A549 (cell line): Measurements from ENCODE around the gene CHTF18. TPM values are rescaled to one million over a fixed set of nuclear protein-coding genes. Genes with fewer than 3 reads are reported as not detected.

ENCODE experiments used
- ATAC-seq, 2 experiments: fragments of 200-7000 bp in 1 of 2; fragments of >200 bp in 1 of 2; cut with Nextera tagmentation in 1 of 2; cut with Tn5 transposase in 1 of 2; 3 replicates each; pipeline versions ENCODE4 v1.8.0 to v1.9.1; 2018 to 2020; ENCODE audit warnings: mild to moderate bottlenecking in 1 of 2, moderate library complexity in 1 of 2
- CTCF ChIA-PET: fragments of 300-600 bp; sonication (Branson Sonifier 250); formaldehyde crosslinking; extraction: SDS; loops from one replicate; lab custom pipeline; 2021; ENCODE audit warnings: antibody characterized with exemption, inconsistent platforms; lab: Yijun Ruan, JAX
- POLR2A ChIA-PET: fragments of 350-600 bp; formaldehyde crosslinking; extraction: SDS; loops from one replicate; lab custom pipeline; 2021; ENCODE audit warnings: antibody characterized with exemption, inconsistent platforms; lab: Yijun Ruan, JAX
- DNase-seq, 2 experiments: peaks; one replicate each; pipeline versions ENCODE4 v3.0.0 to v3.0.0-alpha.2; 2011 to 2016; ENCODE audit warnings: low read depth in 1 of 2, low spot score in 1 of 2
- FAIRE-seq: peaks from 2 replicates; lab custom pipeline; 2011; peaks lifted over from hg19 to GRCh38; lab: Jason Lieb, UNC
- H3K27ac ChIP-seq, 2 experiments: fragments of >200 bp; sonication (Bioruptor Twin); formaldehyde crosslinking; 3 replicates each; pipeline ENCODE4 v1.5.1; 2016 to 2017
- H3K4me1 ChIP-seq: fragments of >200 bp; sonication (Bioruptor Twin); formaldehyde crosslinking; 3 replicates; pipeline ENCODE4 v1.6.1; 2016
- H3K4me2 ChIP-seq: fragments of >200 bp; sonication (Bioruptor Twin); formaldehyde crosslinking; 3 replicates; pipeline ENCODE4 v1.6.1; 2016
- H3K4me3 ChIP-seq: fragments of >200 bp; sonication (Bioruptor Twin); formaldehyde crosslinking; 3 replicates; pipeline ENCODE4 v1.5.1; 2016
- H3K9me3 ChIP-seq: fragments of >200 bp; sonication (Bioruptor Twin); formaldehyde crosslinking; 3 replicates; pipeline ENCODE4 v1.6.1; 2016
- BCL3 ChIP-seq: fragments of >200 bp; sonication (Bioruptor Twin); formaldehyde crosslinking; IDR thresholded peaks from 3 replicates; pipeline ENCODE4 v1.6.1; 2016
- BHLHE40 ChIP-seq: IDR thresholded peaks from 2 replicates; pipeline ENCODE4 v1.6.1; 2012; ENCODE audit warnings: low read depth, low read length, inconsistent platforms
- ELK1 ChIP-seq: fragments of 150-350 bp; IDR thresholded peaks from 2 replicates; pipeline ENCODE4 v1.6.1; 2014; ENCODE audit warnings: low read depth, mild to moderate bottlenecking, low read length
- EP300 ChIP-seq, 2 experiments: fragments of >200 bp; sonication (Bioruptor Twin); formaldehyde crosslinking; IDR thresholded peaks; 2 replicates in 1 of 2; 3 replicates in 1 of 2; pipeline ENCODE4 v1.6.1; 2016 to 2017
- ESRRA ChIP-seq: fragments of 150-350 bp; IDR thresholded peaks from 2 replicates; pipeline ENCODE4 v1.6.1; 2014; ENCODE audit warnings: mild to moderate bottlenecking, low read length, borderline replicate concordance
- FOSL2 ChIP-seq, 2 experiments: fragments of 450-650 bp in 1 of 2; fragments of >200 bp in 1 of 2; sonication (Bioruptor Twin) in 1 of 2; formaldehyde crosslinking; IDR thresholded peaks; 2 replicates each; pipeline versions ENCODE4 v1.5.0 to v1.6.1; 2016 to 2020; ENCODE audit warnings: mild to moderate bottlenecking in 1 of 2, moderate library complexity in 1 of 2
- HEYL ChIP-seq: fragments of 250-450 bp; sonication (Bioruptor Pico); IDR thresholded peaks from 2 replicates; pipeline ENCODE4 v1.8.0; 2021; ENCODE audit warnings: mild to moderate bottlenecking, moderate library complexity
- HOXA7 ChIP-seq: fragments of 250-450 bp; sonication (Bioruptor Pico); IDR thresholded peaks from 2 replicates; pipeline ENCODE4 v1.5.0; 2020; ENCODE audit warnings: mild to moderate bottlenecking, moderate library complexity
- MAZ ChIP-seq: fragments of 150-350 bp; IDR thresholded peaks from 2 replicates; pipeline ENCODE4 v1.6.1; 2014; ENCODE audit warnings: antibody characterized with exemption, low read depth, low read length, borderline replicate concordance
- POLR2AphosphoS2 ChIP-seq: conservative IDR thresholded peaks from 2 replicates; pipeline ENCODE4 v1.6.1; 2012; ENCODE audit warnings: low read length, improper control_type of control experiment, inconsistent platforms
- RAD21 ChIP-seq, 2 experiments: fragments of >200 bp in 1 of 2; sonication (Bioruptor Twin) in 1 of 2; formaldehyde crosslinking in 1 of 2; IDR thresholded peaks in 1 of 2; conservative IDR thresholded peaks in 1 of 2; 2 replicates in 1 of 2; 3 replicates in 1 of 2; pipeline ENCODE4 v1.6.1; 2012 to 2018; ENCODE audit warnings: inconsistent platforms in 1 of 2
- REST ChIP-seq: fragments of 200-600 bp; sonication (generic); IDR thresholded peaks from 2 replicates; pipeline ENCODE4 v1.6.1; 2016; ENCODE audit warnings: antibody characterized with exemption, mild to moderate bottlenecking, moderate library complexity
- ZSCAN20 ChIP-seq: fragments of 250-450 bp; sonication (Bioruptor Pico); IDR thresholded peaks from 2 replicates; pipeline ENCODE4 v1.8.0; 2022; ENCODE audit warnings: mild to moderate bottlenecking, moderate library complexity
- WGBS: methylation state at CpG from one replicate; pipeline ENCODE4 v1.1.6; 2017; ENCODE audit errors: missing lambda C conversion rate; 5-methylcytosine and 5-hydroxymethylcytosine counted together
- polyA plus RNA-seq, 4 experiments: library from polyadenylated mRNA; depleted of rRNA in 3 of 4; stranded (reverse); fragments of >200 nt; fragmentation: RNase III in 1 of 4; extraction: RNeasy Plus Mini Kit Qiagen cat#74134 plus additional on column Dnase treatment in 1 of 4; gene quantifications; 2 replicates in 3 of 4; 3 replicates in 1 of 4; pipeline ENCODE4 v1.2.3, GENCODE V29; 2011 to 2017
- TF ChIP-seq, protein P1 (sequence below): IDR thresholded peaks from 2 replicates; pipeline ENCODE4 v1.6.1; 2012

Gene CHTF18
- polyA plus RNA-seq, 2 of the 4 experiments (the other 2 are of a cell fraction): 4.8 to 36.7 TPM

DNA sequence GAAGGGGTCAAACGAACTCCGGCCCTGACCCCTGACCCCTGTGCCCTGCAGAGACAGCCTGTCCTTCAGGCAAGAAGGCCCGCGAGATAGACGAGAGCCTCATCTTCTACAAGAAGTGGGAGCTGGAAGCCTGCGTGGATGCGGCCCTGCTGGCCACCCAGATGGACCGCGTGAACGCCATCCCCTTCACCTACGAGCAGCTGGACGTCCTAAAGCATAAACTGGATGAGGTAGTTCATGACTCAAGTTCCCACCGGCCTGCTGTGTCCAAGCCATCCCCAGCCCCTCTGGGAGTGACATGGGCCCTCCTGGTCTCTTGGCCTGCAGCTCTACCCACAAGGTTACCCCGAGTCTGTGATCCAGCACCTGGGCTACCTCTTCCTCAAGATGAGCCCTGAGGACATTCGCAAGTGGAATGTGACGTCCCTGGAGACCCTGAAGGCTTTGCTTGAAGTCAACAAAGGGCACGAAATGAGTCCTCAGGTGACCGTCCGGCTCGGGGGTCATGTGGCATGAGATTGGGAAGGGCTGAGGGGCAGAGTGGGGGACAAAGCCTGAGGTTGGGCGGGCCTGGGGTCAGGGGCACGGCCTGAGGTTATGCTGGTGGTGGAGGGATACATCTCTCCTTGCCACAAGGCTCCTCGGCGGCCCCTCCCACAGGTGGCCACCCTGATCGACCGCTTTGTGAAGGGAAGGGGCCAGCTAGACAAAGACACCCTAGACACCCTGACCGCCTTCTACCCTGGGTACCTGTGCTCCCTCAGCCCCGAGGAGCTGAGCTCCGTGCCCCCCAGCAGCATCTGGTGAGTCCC, 22.2 kb upstream of the CHTF18 start:
- CTCF ChIA-PET: interaction anchor here (1.4 to 15.8 kb wide), 4 partner anchors 20 to 292 kb away, joined by 4 to 105 read pairs (median 4); partner anchors contain the start of genes CHTF18, CIAO3 and RPUSD1
- WGBS: 76% methylated on average over 27 of the region's 29 CpGs
- no peak for DNase-seq

More for the DNA sequence above, 22.2 kb upstream of the CHTF18 start:
- FAIRE-seq (no peak), ATAC-seq (no peak)
- H3K9me3 ChIP-seq: no peaks in the 10 kb centered on the region
- H3K27ac ChIP-seq: no peak overlapping the region
- H3K4me1 ChIP-seq: peaks cover 29% of the 10 kb centered on the region
- POLR2A ChIA-PET: interaction anchor here (0.9 kb wide), 1 partner anchor 22 kb away, joined by 3 read pairs; the partner anchor contains the start of genes CHTF18 and RPUSD1
- H3K4me3 ChIP-seq: no peak overlapping the region
- TF ChIP-seq, protein P1, sequence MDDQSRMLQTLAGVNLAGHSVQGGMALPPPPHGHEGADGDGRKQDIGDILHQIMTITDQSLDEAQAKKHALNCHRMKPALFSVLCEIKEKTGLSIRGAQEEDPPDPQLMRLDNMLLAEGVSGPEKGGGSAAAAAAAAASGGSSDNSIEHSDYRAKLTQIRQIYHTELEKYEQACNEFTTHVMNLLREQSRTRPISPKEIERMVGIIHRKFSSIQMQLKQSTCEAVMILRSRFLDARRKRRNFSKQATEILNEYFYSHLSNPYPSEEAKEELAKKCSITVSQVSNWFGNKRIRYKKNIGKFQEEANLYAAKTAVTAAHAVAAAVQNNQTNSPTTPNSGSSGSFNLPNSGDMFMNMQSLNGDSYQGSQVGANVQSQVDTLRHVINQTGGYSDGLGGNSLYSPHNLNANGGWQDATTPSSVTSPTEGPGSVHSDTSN: no peak
- no peak for TF ChIP-seq FOSL2 (IDR thresholded peaks at IDR 0.05)
- no peak for TF ChIP-seq FOSL2 (CRISPR knock-in tag; IDR thresholded peaks at IDR 0.05)
- TF ChIP-seq HEYL (CRISPR knock-in tag): no peak
- TF ChIP-seq ZSCAN20: no peak
- no peak for TF ChIP-seq REST
- no peak for TF ChIP-seq MAZ
- no peak for TF ChIP-seq BCL3
- no peak for TF ChIP-seq RAD21 (conservative IDR thresholded peaks at IDR 0.05 in 1 of 2, IDR thresholded peaks at IDR 0.05 in 1 of 2)
- no peak for TF ChIP-seq BHLHE40
- no peak for TF ChIP-seq POLR2AphosphoS2
- TF ChIP-seq HOXA7 (CRISPR knock-in tag): no peak
- TF ChIP-seq EP300 (IDR thresholded peaks at IDR 0.05): no peak
- no peak for TF ChIP-seq ESRRA
- no peak for TF ChIP-seq ELK1
- H3K4me2 ChIP-seq: no peak overlapping the region
